Activated T-cell treated with anti-CD3 and anti-CD28 coated beads for 1 hour (primary cell): ENCODE measurements around the gene SPATA46.
"Not testable (repeated sequence)": the region's sequence is repeated elsewhere in the genome, so short reads cannot be mapped to it uniquely, and the experiment has no call there.

ENCODE experiments used
- DNase-seq: peaks from one replicate; pipeline ENCODE4 v3.0.0-alpha.2; 2020; ENCODE audit warnings: low read depth

The SPATA46 gene

GRCh38 chr1:162353078-162353477 lies 23.6 kb downstream of the SPATA46 start:
- DNase-seq: no peak

- DNase-seq: not testable (repeated sequence)
These were observed 24.8 kb downstream of the SPATA46 start for GRCh38 chr1:162351874-162352273.

- DNase-seq: no peak
These were observed 25.3 kb downstream of the SPATA46 start for GRCh38 chr1:162351246-162351842.

- DNase-seq: no peak
These were observed 26.9 kb downstream of the SPATA46 start for GRCh38 chr1:162349635-162350330.

DNA sequence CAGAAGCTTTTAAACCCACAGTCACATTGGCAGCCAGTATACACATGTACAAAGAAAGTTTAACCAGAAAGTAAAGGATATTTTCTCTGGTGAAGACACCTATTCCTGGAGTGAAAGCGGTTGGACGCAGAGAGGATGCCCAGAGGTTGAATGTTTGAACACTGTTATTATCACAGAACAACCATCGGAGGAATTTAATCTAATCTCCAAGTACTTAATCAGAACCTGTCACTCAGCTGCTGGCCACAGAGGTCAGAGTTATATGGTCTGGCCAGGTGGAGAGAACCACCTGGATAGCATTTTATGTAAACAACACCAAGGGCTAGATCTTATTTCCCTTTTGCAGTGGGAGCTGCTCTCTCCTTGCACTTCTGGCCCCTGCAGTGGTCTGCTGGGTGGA lies 29.4 kb downstream of the SPATA46 start:
- no peak for DNase-seq

GRCh38 chr1:162343470-162343869 lies 33.2 kb downstream of the SPATA46 start:
- no peak for DNase-seq

- DNase-seq: no peak
These were observed 34.1 kb downstream of the SPATA46 start for GRCh38 chr1:162342452-162342983.

DNA sequence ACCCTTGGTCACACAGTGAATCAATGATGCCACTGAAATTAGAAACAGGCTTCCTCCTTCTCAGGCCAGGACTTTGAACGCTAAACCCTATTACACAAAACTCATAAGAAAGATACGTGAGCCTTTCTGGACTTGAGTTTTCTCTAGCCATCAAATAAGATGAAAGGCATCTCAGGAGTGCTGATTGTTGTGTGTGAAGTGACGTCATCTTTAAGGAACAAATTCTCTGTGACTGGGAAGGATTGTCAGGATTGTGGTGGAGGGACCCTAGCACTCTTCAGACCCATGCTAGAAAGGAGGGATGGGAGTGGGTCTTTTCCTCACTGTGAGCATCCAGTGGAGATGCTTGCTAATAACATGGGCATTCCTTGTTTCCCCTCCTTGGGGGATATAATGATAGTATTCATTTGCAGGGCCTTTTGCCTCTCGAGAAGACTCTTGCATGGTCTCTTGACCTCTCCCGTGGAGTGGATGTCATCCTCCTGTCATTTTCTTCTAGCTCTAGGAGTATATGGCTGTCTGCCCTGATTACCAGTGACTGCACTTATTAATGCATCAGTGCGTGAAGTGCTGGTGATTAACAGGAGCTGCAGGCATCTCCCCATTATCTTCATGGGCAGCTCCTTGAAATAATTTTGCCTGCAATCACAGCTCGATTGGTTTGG lies 39.9 kb downstream of the SPATA46 start:
- DNase-seq: no peak

DNA sequence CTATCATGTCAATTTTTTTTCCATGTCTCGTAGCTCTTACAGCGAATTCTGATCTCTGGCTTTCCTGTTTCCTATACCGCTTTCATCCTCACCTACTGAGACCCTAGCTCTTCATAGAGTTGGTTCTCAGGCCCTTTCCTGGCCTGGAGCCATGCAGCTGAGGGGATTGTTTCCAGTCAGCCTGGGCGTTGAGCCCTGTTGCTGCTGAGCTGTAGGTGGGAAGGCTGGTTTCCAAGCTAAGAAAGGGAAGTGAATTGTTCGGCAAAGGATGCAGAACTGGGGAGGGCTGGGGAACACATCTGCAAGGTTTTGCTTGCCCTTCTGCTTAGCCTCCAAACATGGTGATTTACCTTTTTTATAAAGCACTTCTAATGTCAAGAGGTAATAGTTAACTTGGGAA lies 41.5 kb downstream of the SPATA46 start:
- no peak for DNase-seq

- DNase-seq: no peak
These were observed 42.7 kb downstream of the SPATA46 start for GRCh38 chr1:162333991-162334390.

GRCh38 chr1:162329826-162330225 lies 46.8 kb downstream of the SPATA46 start:
- no peak for DNase-seq

DNA sequence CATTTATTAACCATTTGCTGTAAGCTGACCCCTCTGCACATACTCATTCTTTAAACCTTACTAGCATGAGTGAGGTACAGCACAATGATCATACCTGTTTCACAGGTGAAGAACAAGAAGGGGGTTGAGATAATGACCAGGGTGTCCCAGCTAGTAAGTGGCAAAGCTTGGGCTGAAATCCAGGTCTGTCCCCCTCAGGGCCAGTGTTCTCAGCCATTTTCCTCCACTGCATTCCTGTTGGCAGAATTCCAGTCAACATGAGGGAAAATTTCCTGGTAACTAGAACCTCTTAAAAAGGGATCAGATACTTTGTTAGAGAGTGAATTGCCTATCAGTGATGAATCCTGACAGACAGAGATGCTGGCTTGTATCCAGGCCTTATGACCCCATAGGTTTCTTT lies 48.1 kb downstream of the SPATA46 start:
- no peak for DNase-seq

- no peak for DNase-seq
These were observed 48.9 kb downstream of the SPATA46 start for GRCh38 chr1:162327788-162328165.

GRCh38 chr1:162327144-162327787 lies 49.4 kb downstream of the SPATA46 start:
- no peak for DNase-seq

DNA sequence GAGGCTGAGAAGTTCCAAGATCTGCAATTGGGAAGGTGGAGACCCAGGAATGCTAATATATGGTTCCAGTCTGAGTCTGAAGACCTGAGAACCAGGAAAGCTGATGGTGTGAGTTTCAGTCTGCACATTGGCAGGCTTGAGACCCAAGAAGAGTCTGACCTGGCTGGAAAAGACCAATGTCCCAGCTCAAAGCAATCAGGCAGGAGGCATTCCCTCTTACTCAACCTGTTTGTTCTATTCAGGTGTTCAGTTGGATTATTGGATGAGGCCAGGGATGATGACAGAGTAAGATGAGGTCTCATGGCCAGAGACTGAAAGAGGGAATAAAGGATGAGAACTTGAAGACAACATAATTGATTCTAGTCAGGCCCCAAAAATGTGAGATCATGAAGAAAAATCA lies 50.1 kb downstream of the SPATA46 start:
- no peak for DNase-seq

DNA sequence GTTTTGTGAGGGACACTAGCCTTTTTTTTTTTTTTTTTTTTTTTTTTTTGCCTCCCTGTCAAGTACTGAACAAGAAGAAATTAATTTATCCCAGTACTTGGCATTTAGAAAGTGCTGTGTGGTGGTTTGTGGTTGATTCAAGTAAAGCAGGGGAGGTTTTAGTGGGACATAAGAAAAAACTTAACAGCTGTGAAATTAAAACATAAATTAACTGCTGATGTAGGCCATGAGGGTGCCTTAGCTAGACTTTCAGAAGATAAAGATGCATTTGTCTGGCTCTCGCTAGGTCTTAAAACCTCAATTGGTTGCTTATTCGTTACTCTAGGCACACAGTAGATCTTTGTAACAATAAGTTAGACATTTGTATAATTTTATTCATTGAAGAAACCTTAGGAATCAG lies 52.3 kb downstream of the SPATA46 start:
- DNase-seq: no peak
